Hematopoietic multipotent progenitor cell treated with erythropoietin and hydrocortisone succinate and interleukin-3 and kit ligand, for 6 days (in vitro differentiated cells): ENCODE results near the gene LRRC8B.
A peak's percentile ranks its signal among the peaks of the same experiment; 100 is the strongest.

Source experiments
- DNase-seq: peaks from one replicate; pipeline ENCODE4 v3.0.0-alpha.2; 2015

Gene LRRC8B

GRCh38 chr1:89548122-89548857 lies 23.7 kb downstream of the LRRC8B start:
- no peak for DNase-seq

GRCh38 chr1:89550995-89551394 lies 26.4 kb downstream of the LRRC8B start:
- no peak for DNase-seq

GRCh38 chr1:89552471-89553081 lies 27.9 kb downstream of the LRRC8B start:
- peak; percentile 55 for DNase-seq

GRCh38 chr1:89553157-89553556 lies 28.5 kb downstream of the LRRC8B start:
- no peak for DNase-seq

GRCh38 chr1:89555550-89555949 lies 30.9 kb downstream of the LRRC8B start:
- no peak for DNase-seq

GRCh38 chr1:89556726-89557444 lies 32.3 kb downstream of the LRRC8B start:
- no peak for DNase-seq

- no peak for DNase-seq
These were observed 32.8 kb downstream of the LRRC8B start for GRCh38 chr1:89557445-89557825.

- no peak for DNase-seq
These were observed 33.3 kb downstream of the LRRC8B start for GRCh38 chr1:89557956-89558355.

- no peak for DNase-seq
These were observed 39.5 kb downstream of the LRRC8B start for GRCh38 chr1:89563957-89564604.

GRCh38 chr1:89565521-89565920 lies 40.9 kb downstream of the LRRC8B start:
- no peak for DNase-seq

- DNase-seq: peak; percentile 55
These were observed 42.1 kb downstream of the LRRC8B start for GRCh38 chr1:89566761-89567174.

GRCh38 chr1:89567797-89568196 lies 43.2 kb downstream of the LRRC8B start:
- DNase-seq: no peak

- no peak for DNase-seq
These were observed 48.8 kb downstream of the LRRC8B start for GRCh38 chr1:89573410-89573809.

GRCh38 chr1:89574621-89575020 lies 50.0 kb downstream of the LRRC8B start:
- DNase-seq: no peak

GRCh38 chr1:89575207-89575606 lies 50.6 kb downstream of the LRRC8B start:
- no peak for DNase-seq

- no peak for DNase-seq
These were observed 51.4 kb downstream of the LRRC8B start for GRCh38 chr1:89576013-89576412.

- DNase-seq: no peak
These were observed 53.5 kb downstream of the LRRC8B start for GRCh38 chr1:89578151-89578550.

- DNase-seq: no peak
These were observed 54.5 kb downstream of the LRRC8B start for GRCh38 chr1:89578946-89579684.

- DNase-seq: no peak
These were observed 55.4 kb downstream of the LRRC8B start for GRCh38 chr1:89580036-89580435.

GRCh38 chr1:89581859-89582258 lies 57.2 kb downstream of the LRRC8B start:
- DNase-seq: no peak

GRCh38 chr1:89582571-89582970 lies 57.9 kb downstream of the LRRC8B start:
- DNase-seq: no peak

GRCh38 chr1:89584211-89584610 lies 59.6 kb downstream of the LRRC8B start:
- DNase-seq: no peak

- no peak for DNase-seq
These were observed 60.2 kb downstream of the LRRC8B start for GRCh38 chr1:89584781-89585180.
